Measurements from ENCODE around the gene MSL1.

DNA sequence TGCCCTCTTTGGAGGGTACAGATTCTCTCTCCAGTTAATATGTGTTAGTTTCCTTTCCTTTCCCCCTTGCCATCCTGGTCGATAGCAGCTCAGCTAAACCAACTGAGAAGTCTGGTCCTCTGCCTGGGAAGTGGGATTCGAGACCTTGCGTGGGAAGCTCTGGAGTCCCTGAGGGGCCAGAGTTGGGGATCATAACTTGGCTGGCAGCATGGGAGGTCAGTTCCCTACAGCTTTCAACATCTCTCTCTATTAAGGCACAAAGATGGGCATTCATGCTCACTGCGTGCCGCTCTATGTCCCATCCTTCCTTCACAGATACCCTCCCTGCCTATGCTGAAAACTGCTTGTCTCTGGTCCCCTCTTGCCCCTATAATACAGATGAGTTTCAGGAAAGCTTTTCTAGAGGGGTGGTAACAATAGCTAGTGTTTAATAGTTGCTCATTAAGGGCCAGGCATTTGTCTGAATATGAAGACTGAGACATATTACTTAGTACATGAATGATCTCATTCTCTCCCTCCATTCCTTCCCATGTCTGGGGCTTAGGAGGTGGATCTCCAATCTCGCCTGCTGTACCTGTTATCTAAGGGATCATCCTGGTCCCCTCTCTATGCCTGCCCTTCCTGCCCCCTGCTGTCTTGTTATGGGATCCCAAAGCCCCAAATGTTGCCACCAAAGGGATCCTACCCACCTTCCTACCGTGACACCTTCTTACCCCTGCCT is 48.2 kb upstream of the MSL1 start:
- TF ChIP-seq POLR2A (IDR thresholded peaks at IDR 0.05; ENCODE audit: low read depth, low read length) (no peak), POLR2AphosphoS5 (IDR thresholded peaks at IDR 0.05; ENCODE audit: low read depth, low read length) (no peak), TAF1 (IDR thresholded peaks at IDR 0.05; ENCODE audit: borderline replicate concordance, low read depth, low read length) (no peak)
